ENCODE results near the gene DPY30. TPM values are rescaled to one million over a fixed set of nuclear protein-coding genes. Genes with fewer than 3 reads are reported as not detected.

The DPY30 gene
- total RNA-seq, 1 experiment from 2014 or later, result 119 TPM

Other genes starting within 250 kb of the DPY30 start
- 15.0 and 37.0 TPM in 2 replicates for gene MEMO1, start 28.8 kb downstream of the DPY30 start, total RNA-seq (2014; rRNA removed; shearing (Covaris generic))
- 25.2 and 32.5 TPM in 2 replicates for gene SPAST, start 23.8 kb upstream of the DPY30 start, total RNA-seq (2014; rRNA removed; shearing (Covaris generic))
- gene SLC30A6, start 126.1 kb upstream of the DPY30 start, total RNA-seq (2014; rRNA removed; shearing (Covaris generic)), result 29.2 and 32.9 TPM in 2 replicates
- gene NLRC4, start 225.1 kb upstream of the DPY30 start, total RNA-seq (2014; rRNA removed; shearing (Covaris generic)), result not detected in 2 replicates
- 20.9 and 59.1 TPM in 2 replicates for gene YIPF4, start 238.1 kb upstream of the DPY30 start, total RNA-seq (2014; rRNA removed; shearing (Covaris generic))

All from Daoy (cell line).